T-helper 2 cell treated with Interferon-gamma antibody and Interleukin-4, amounts not matched to agents 100 ng/mL and 5 ng/mL, for 36 hours (primary cell): Measurements from ENCODE around the gene SPRR2A. TPM values are rescaled to one million over a fixed set of nuclear protein-coding genes. Genes with fewer than 3 reads are reported as not detected.
"Not testable (repeated sequence)": the region's sequence is repeated elsewhere in the genome, so short reads cannot be mapped to it uniquely, and the experiment has no call there.

Experiments
- intact Hi-C: fragments of 100-400 bp; cut with micrococcal nuclease; formaldehyde crosslinking; loops from one replicate; pipeline ENCODE4 v1.15.1; 2023
- total RNA-seq: library from RNA; stranded (reverse); gene quantifications from 2 replicates; pipeline ENCODE4 v1.2.3, GENCODE V29; 2022

The SPRR2A gene
- total RNA-seq, 1 donor from 2014 or later, result not detected

GRCh38 chr1:153025797-153026196, 31.5 kb downstream of the SPRR2A start:
- intact Hi-C loops, result no loop called here

- intact Hi-C loops, result no loop called here
These were observed 32.9 kb downstream of the SPRR2A start for GRCh38 chr1:153024413-153024812.

- intact Hi-C loops, result no loop called here
These were observed 34.2 kb downstream of the SPRR2A start for GRCh38 chr1:153023109-153023508.

- intact Hi-C loops, result not testable (repeated sequence)
These were observed 35.0 kb downstream of the SPRR2A start for GRCh38 chr1:153022340-153022739.

GRCh38 chr1:153021829-153022228, 35.5 kb downstream of the SPRR2A start:
- intact Hi-C loops, result not testable (repeated sequence)

- intact Hi-C loops, result not testable (repeated sequence)
These were observed 46.0 kb downstream of the SPRR2A start for GRCh38 chr1:153011235-153011758.

Other genes with a start within 250 kb of the SPRR2A start
- gene LCE1B, start 245.5 kb downstream of the SPRR2A start, total RNA-seq, result not detected in 2 replicates
- gene LCE1A, start 230.0 kb downstream of the SPRR2A start, total RNA-seq, result not detected in 2 replicates
- not detected in 2 replicates for gene LCE6A, start 214.7 kb downstream of the SPRR2A start, total RNA-seq
- gene LCE7A, start 197.5 kb downstream of the SPRR2A start, total RNA-seq, result not detected in 2 replicates
- gene SMCP, start 179.2 kb downstream of the SPRR2A start, total RNA-seq, result not detected in 2 replicates
- gene IVL, start 149.0 kb downstream of the SPRR2A start, total RNA-seq, result not detected in 2 replicates
- not detected in 2 replicates for gene SPRR5, start 110.3 kb downstream of the SPRR2A start, total RNA-seq
- gene SPRR4, start 86.9 kb downstream of the SPRR2A start, total RNA-seq, result not detected in 2 replicates
- gene SPRR1A, start 73.4 kb downstream of the SPRR2A start, total RNA-seq, result not detected in 2 replicates
- gene SPRR3, start 55.8 kb downstream of the SPRR2A start, total RNA-seq, result not detected in 2 replicates
- gene SPRR1B, start 26.3 kb downstream of the SPRR2A start, total RNA-seq, result not detected in 2 replicates
- not detected in 2 replicates for gene SPRR2D, start 16.4 kb downstream of the SPRR2A start, total RNA-seq
- gene SPRR2B, start 14.1 kb upstream of the SPRR2A start, total RNA-seq, result not detected in 2 replicates
- gene SPRR2E, start 37.0 kb upstream of the SPRR2A start, total RNA-seq, result not detected in 2 replicates
- not detected in 2 replicates for gene SPRR2F, start 56.0 kb upstream of the SPRR2A start, total RNA-seq
- gene SPRR2G, start 93.4 kb upstream of the SPRR2A start, total RNA-seq, result not detected in 2 replicates
- not detected in 2 replicates for gene LELP1, start 145.9 kb upstream of the SPRR2A start, total RNA-seq
- gene PRR9, start 160.1 kb upstream of the SPRR2A start, total RNA-seq, result not detected in 2 replicates
- gene LORICRIN, start 202.2 kb upstream of the SPRR2A start, total RNA-seq, result not detected in 2 replicates